Measurements from ENCODE around the gene PLXNA2. TPM values are rescaled to one million over a fixed set of nuclear protein-coding genes. Genes with fewer than 3 reads are reported as not detected.

PLXNA2 gene
- total and polyA plus RNA-seq, 5 donors from 2014 or later: 0.02 to 0.62 (median 0.16) TPM; not detected in 2

GRCh38 chr1:208111646-208112190 lies 132.5 kb downstream of the PLXNA2 start:
- Mint-ChIP-seq H3K4me1 (no peaks in the 10 kb centered on the region), H3K4me3 (no peak overlapping the region), H3K27ac (no peak overlapping the region), H3K27me3 (peaks cover 9% of the 10 kb centered on the region), H3K9me3 (no peaks in the 10 kb centered on the region), H3K36me3 (no peaks in the 10 kb centered on the region)
- H3K27me3 ChIP-seq (ENCODE audit: control insufficient read depth, insufficient read depth, low read length): no peaks in the 10 kb centered on the region
- no peaks in the 10 kb centered on the region for H3K4me1 ChIP-seq (ENCODE audit: control insufficient read depth, insufficient read depth, low read length, poor library complexity, severe bottlenecking)
- H3K36me3 ChIP-seq (ENCODE audit: control insufficient read depth, insufficient read depth, low read length): no peaks in the 10 kb centered on the region
- H3K9me3 ChIP-seq (ENCODE audit: control insufficient read depth in 2 of 2, low read length in 2 of 2): no peaks in the 10 kb centered on the region
- ATAC-seq (ENCODE audit: low read depth in 2 of 2): no peak
- no peak for DNase-seq
- no peak overlapping the region for H3K4me3 ChIP-seq (ENCODE audit: low read depth, low read length)
- no peak overlapping the region for H3K27ac ChIP-seq (ENCODE audit: insufficient read depth, low read length, poor library complexity, severe bottlenecking)

- peaks cover 9% of the 10 kb centered on the region for H3K27me3 Mint-ChIP-seq
- H3K9me3 Mint-ChIP-seq: no peaks in the 10 kb centered on the region
- Histone ChIP-seq H3K27me3 (ENCODE audit: control insufficient read depth, insufficient read depth, low read length) (no peaks in the 10 kb centered on the region), H3K27ac (ENCODE audit: insufficient read depth, low read length, poor library complexity, severe bottlenecking) (no peak overlapping the region), H3K4me1 (ENCODE audit: control insufficient read depth, insufficient read depth, low read length, poor library complexity, severe bottlenecking) (no peaks in the 10 kb centered on the region), H3K4me3 (ENCODE audit: low read depth, low read length) (no peak overlapping the region), H3K36me3 (ENCODE audit: control insufficient read depth, insufficient read depth, low read length) (no peaks in the 10 kb centered on the region), H3K9me3 (ENCODE audit: control insufficient read depth in 2 of 2, low read length in 2 of 2) (no peaks in the 10 kb centered on the region)
- H3K4me1 Mint-ChIP-seq: no peaks in the 10 kb centered on the region
- H3K36me3 Mint-ChIP-seq: no peaks in the 10 kb centered on the region
- ATAC-seq (ENCODE audit: low read depth in 2 of 2) (no peak), DNase-seq (no peak)
- H3K27ac Mint-ChIP-seq: no peak overlapping the region
- no peak overlapping the region for H3K4me3 Mint-ChIP-seq
These were observed 133.9 kb downstream of the PLXNA2 start for GRCh38 chr1:208110296-208110695.

GRCh38 chr1:208108646-208109330 lies 135.4 kb downstream of the PLXNA2 start:
- no peak overlapping the region for H3K27ac Mint-ChIP-seq
- no peak for DNase-seq
- Histone ChIP-seq H3K27me3 (ENCODE audit: control insufficient read depth, insufficient read depth, low read length) (no peaks in the 10 kb centered on the region), H3K27ac (ENCODE audit: insufficient read depth, low read length, poor library complexity, severe bottlenecking) (no peak overlapping the region), H3K4me3 (ENCODE audit: low read depth, low read length) (no peak overlapping the region), H3K9me3 (ENCODE audit: control insufficient read depth in 2 of 2, low read length in 2 of 2) (no peaks in the 10 kb centered on the region), H3K36me3 (ENCODE audit: control insufficient read depth, insufficient read depth, low read length) (no peaks in the 10 kb centered on the region), H3K4me1 (ENCODE audit: control insufficient read depth, insufficient read depth, low read length, poor library complexity, severe bottlenecking) (no peaks in the 10 kb centered on the region)
- no peak for ATAC-seq (ENCODE audit: low read depth in 2 of 2)
- no peaks in the 10 kb centered on the region for H3K9me3 Mint-ChIP-seq
- H3K4me3 Mint-ChIP-seq: no peak overlapping the region
- H3K27me3 Mint-ChIP-seq: peaks cover 9% of the 10 kb centered on the region
- H3K36me3 Mint-ChIP-seq: no peaks in the 10 kb centered on the region
- no peaks in the 10 kb centered on the region for H3K4me1 Mint-ChIP-seq

- H3K36me3 ChIP-seq (ENCODE audit: control insufficient read depth, insufficient read depth, low read length): no peaks in the 10 kb centered on the region
- Mint-ChIP-seq H3K9me3 (no peaks in the 10 kb centered on the region), H3K36me3 (no peaks in the 10 kb centered on the region)
These were observed 136.0 kb downstream of the PLXNA2 start for GRCh38 chr1:208108213-208108608.

GRCh38 chr1:208107425-208108212 lies 136.6 kb downstream of the PLXNA2 start:
- H3K27me3 Mint-ChIP-seq: peaks cover 9% of the 10 kb centered on the region
- H3K4me3 Mint-ChIP-seq: no peak overlapping the region
- Histone ChIP-seq H3K9me3 (ENCODE audit: control insufficient read depth in 2 of 2, low read length in 2 of 2) (no peaks in the 10 kb centered on the region), H3K27ac (ENCODE audit: insufficient read depth, low read length, poor library complexity, severe bottlenecking) (no peak overlapping the region), H3K36me3 (ENCODE audit: control insufficient read depth, insufficient read depth, low read length) (no peaks in the 10 kb centered on the region), H3K27me3 (ENCODE audit: control insufficient read depth, insufficient read depth, low read length) (no peaks in the 10 kb centered on the region), H3K4me3 (ENCODE audit: low read depth, low read length) (no peak overlapping the region), H3K4me1 (ENCODE audit: control insufficient read depth, insufficient read depth, low read length, poor library complexity, severe bottlenecking) (no peaks in the 10 kb centered on the region)
- DNase-seq (no peak), ATAC-seq (ENCODE audit: low read depth in 2 of 2) (no peak)
- H3K27ac Mint-ChIP-seq: no peak overlapping the region
- no peaks in the 10 kb centered on the region for H3K4me1 Mint-ChIP-seq
- H3K36me3 Mint-ChIP-seq: no peaks in the 10 kb centered on the region
- H3K9me3 Mint-ChIP-seq: no peaks in the 10 kb centered on the region

More at GRCh38 chr1:208108213-208108608, 136.0 kb downstream of the PLXNA2 start:
- Histone ChIP-seq H3K27ac (ENCODE audit: insufficient read depth, low read length, poor library complexity, severe bottlenecking) (no peak overlapping the region), H3K27me3 (ENCODE audit: control insufficient read depth, insufficient read depth, low read length) (no peaks in the 10 kb centered on the region), H3K9me3 (ENCODE audit: control insufficient read depth in 2 of 2, low read length in 2 of 2) (no peaks in the 10 kb centered on the region), H3K4me1 (ENCODE audit: control insufficient read depth, insufficient read depth, low read length, poor library complexity, severe bottlenecking) (no peaks in the 10 kb centered on the region), H3K4me3 (ENCODE audit: low read depth, low read length) (no peak overlapping the region)
- peaks cover 9% of the 10 kb centered on the region for H3K27me3 Mint-ChIP-seq
- H3K4me1 Mint-ChIP-seq: no peaks in the 10 kb centered on the region
- H3K27ac Mint-ChIP-seq: no peak overlapping the region
- DNase-seq (no peak), ATAC-seq (ENCODE audit: low read depth in 2 of 2) (no peak)
- no peak overlapping the region for H3K4me3 Mint-ChIP-seq

GRCh38 chr1:208106218-208106617 lies 138.0 kb downstream of the PLXNA2 start:
- H3K27me3 ChIP-seq (ENCODE audit: control insufficient read depth, insufficient read depth, low read length): no peaks in the 10 kb centered on the region
- H3K36me3 Mint-ChIP-seq: no peaks in the 10 kb centered on the region
- no peaks in the 10 kb centered on the region for H3K9me3 ChIP-seq (ENCODE audit: control insufficient read depth in 2 of 2, low read length in 2 of 2)
- H3K27me3 Mint-ChIP-seq: peaks cover 6% of the 10 kb centered on the region
- no peaks in the 10 kb centered on the region for H3K4me1 ChIP-seq (ENCODE audit: control insufficient read depth, insufficient read depth, low read length, poor library complexity, severe bottlenecking)
- H3K4me1 Mint-ChIP-seq: no peaks in the 10 kb centered on the region
- peaks cover 0 to 1% (median 0%) of the 10 kb centered on the region in 7 donors for H3K9me3 Mint-ChIP-seq
- H3K36me3 ChIP-seq (ENCODE audit: control insufficient read depth, insufficient read depth, low read length): no peaks in the 10 kb centered on the region
- no peak for ATAC-seq (ENCODE audit: low read depth in 2 of 2)
- H3K27ac ChIP-seq (ENCODE audit: insufficient read depth, low read length, poor library complexity, severe bottlenecking): no peak overlapping the region
- no peak overlapping the region for H3K4me3 Mint-ChIP-seq
- H3K4me3 ChIP-seq (ENCODE audit: low read depth, low read length): no peak overlapping the region
- DNase-seq: no peak
- H3K27ac Mint-ChIP-seq: no peak overlapping the region

- H3K36me3 Mint-ChIP-seq: no peaks in the 10 kb centered on the region
- H3K27ac ChIP-seq (ENCODE audit: insufficient read depth, low read length, poor library complexity, severe bottlenecking): no peak overlapping the region
- H3K4me1 Mint-ChIP-seq: no peaks in the 10 kb centered on the region
- no peaks in the 10 kb centered on the region for H3K27me3 ChIP-seq (ENCODE audit: control insufficient read depth, insufficient read depth, low read length)
- H3K27ac Mint-ChIP-seq: no peak overlapping the region
- ATAC-seq (ENCODE audit: low read depth in 2 of 2): no peak
- no peak overlapping the region for H3K4me3 Mint-ChIP-seq
- H3K9me3 Mint-ChIP-seq: peaks cover 0 to 1% (median 0%) of the 10 kb centered on the region in 7 donors
- H3K36me3 ChIP-seq (ENCODE audit: control insufficient read depth, insufficient read depth, low read length): no peaks in the 10 kb centered on the region
- H3K4me1 ChIP-seq (ENCODE audit: control insufficient read depth, insufficient read depth, low read length, poor library complexity, severe bottlenecking): no peaks in the 10 kb centered on the region
- DNase-seq: no peak
- H3K4me3 ChIP-seq (ENCODE audit: low read depth, low read length): no peak overlapping the region
- H3K27me3 Mint-ChIP-seq: peaks cover 11% of the 10 kb centered on the region
- H3K9me3 ChIP-seq (ENCODE audit: control insufficient read depth in 2 of 2, low read length in 2 of 2): no peaks in the 10 kb centered on the region
These were observed 138.4 kb downstream of the PLXNA2 start for GRCh38 chr1:208105756-208106155.

All from CD4-positive, CD25-positive, alpha-beta regulatory T cell (primary cell).